ENCODE results near the gene HHIPL1.
"Not testable (repeated sequence)": the region's sequence is repeated elsewhere in the genome, so short reads cannot be mapped to it uniquely, and the experiment has no call there.

HHIPL1 gene

GRCh38 chr14:99636487-99636886 lies 8.4 kb upstream of the HHIPL1 start:
- no peak for DNase-seq

- DNase-seq: no peak
Observed at GRCh38 chr14:99637624-99638023, 7.3 kb upstream of the HHIPL1 start.

GRCh38 chr14:99642771-99643170 lies 2.2 kb upstream of the HHIPL1 start:
- DNase-seq: not testable (repeated sequence)

- DNase-seq: no peak
Observed at GRCh38 chr14:99643343-99643742, 1.6 kb upstream of the HHIPL1 start.

GRCh38 chr14:99644035-99644587 lies 818 bp upstream of the HHIPL1 start:
- no peak for DNase-seq

- DNase-seq: no peak
Observed at GRCh38 chr14:99645545-99646505, 896 bp downstream of the HHIPL1 start.

- DNase-seq: no peak
Observed at GRCh38 chr14:99647411-99647810, 2.5 kb downstream of the HHIPL1 start.

GRCh38 chr14:99648027-99648784 lies 3.3 kb downstream of the HHIPL1 start:
- DNase-seq: no peak

- DNase-seq: no peak
Observed at GRCh38 chr14:99649219-99649618, 4.3 kb downstream of the HHIPL1 start.

GRCh38 chr14:99649643-99650042 lies 4.7 kb downstream of the HHIPL1 start:
- no peak for DNase-seq

- no peak for DNase-seq
Observed at GRCh38 chr14:99650189-99650588, 5.3 kb downstream of the HHIPL1 start.

GRCh38 chr14:99651953-99652746 lies 7.2 kb downstream of the HHIPL1 start:
- DNase-seq: no peak

- no peak for DNase-seq
Observed at GRCh38 chr14:99654235-99654985, 9.5 kb downstream of the HHIPL1 start.

- no peak for DNase-seq
Observed at GRCh38 chr14:99655521-99655920, 10.6 kb downstream of the HHIPL1 start.

- DNase-seq: no peak
Observed at GRCh38 chr14:99656171-99656570, 11.2 kb downstream of the HHIPL1 start.

GRCh38 chr14:99657645-99658155 lies 12.8 kb downstream of the HHIPL1 start:
- DNase-seq: no peak

GRCh38 chr14:99658218-99658845 lies 13.4 kb downstream of the HHIPL1 start:
- DNase-seq: no peak

- no peak for DNase-seq
Observed at GRCh38 chr14:99659333-99659741, 14.4 kb downstream of the HHIPL1 start.

- no peak for DNase-seq
Observed at GRCh38 chr14:99660006-99660566, 15.2 kb downstream of the HHIPL1 start.

- no peak for DNase-seq
Observed at GRCh38 chr14:99660794-99661193, 15.9 kb downstream of the HHIPL1 start.

- not testable (repeated sequence) for DNase-seq
Observed at GRCh38 chr14:99661206-99661605, 16.3 kb downstream of the HHIPL1 start.
